Adrenal gland (tissue), 5 donors: ENCODE measurements around the gene CSF1R.

Source experiments
- CTCF ChIP-seq, 6 experiments: fragments of 450-650 bp in 4 of 6; fragments of 200-600 bp in 2 of 6; sonication (generic) in 1 of 6; IDR thresholded peaks; 1 replicate in 5 of 6; 2 replicates in 1 of 6; pipeline versions ENCODE4 v1.5.1 to v1.8.0; 2016 to 2021; ENCODE audit warnings: antibody characterized with exemption in 6 of 6, mild to moderate bottlenecking in 2 of 6, moderate library complexity in 1 of 6
- POLR2A ChIP-seq, 2 donors: fragments of 450-650 bp; IDR thresholded peaks; one replicate each; pipeline ENCODE4 v1.6.1; 2017; ENCODE audit warnings: antibody characterized with exemption in 2 of 2, mild to moderate bottlenecking in 2 of 2, moderate library complexity in 1 of 2
- donor health status: DM: no; HTN: no; CAD: no.

GRCh38 chr5:150112201-150113046 is 26.1 kb upstream of the CSF1R start:
- TF ChIP-seq CTCF (IDR thresholded peaks at IDR 0.05) (no peak), POLR2A (IDR thresholded peaks at IDR 0.05) (no peak)
